Activated CD4-positive, alpha-beta T cell treated with anti-CD3 and anti-CD28 coated beads for 48 hours (primary cell): ENCODE results near the gene RPS27L.

Experiments used
- DNase-seq: peaks from one replicate; pipeline ENCODE4 v3.0.0-alpha.2; 2020

The RPS27L gene

DNA sequence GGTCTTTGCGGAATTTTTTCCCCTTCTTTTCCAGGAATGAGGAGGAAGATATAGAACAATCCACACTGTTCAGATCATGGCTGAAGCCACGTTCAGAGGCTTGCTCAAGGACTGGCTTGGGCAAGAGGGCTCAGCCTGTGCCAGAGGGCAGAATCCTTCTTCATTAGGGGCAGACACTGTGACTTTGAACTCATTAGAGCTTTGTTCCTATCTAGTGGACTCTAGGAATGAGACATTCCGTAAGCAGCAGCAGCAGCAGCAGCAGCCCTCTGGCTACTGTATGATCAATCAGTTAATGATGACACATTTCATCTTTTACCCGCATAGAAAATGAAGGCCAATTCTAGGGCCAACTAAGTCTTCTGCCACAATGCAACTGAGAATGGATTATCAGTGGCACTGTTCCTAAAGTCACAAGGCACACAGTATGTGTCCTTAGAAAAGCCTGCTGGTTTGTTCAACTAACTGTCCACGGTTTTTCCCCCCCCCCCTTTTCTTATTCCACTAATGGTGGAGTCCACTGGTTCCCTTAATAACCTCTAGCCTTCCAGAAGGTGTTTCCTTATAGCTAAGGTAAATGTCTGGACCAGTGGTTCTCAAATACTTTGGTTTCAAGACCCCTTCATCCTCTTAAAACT is 30.4 kb upstream of the RPS27L start:
- no peak for DNase-seq

DNA sequence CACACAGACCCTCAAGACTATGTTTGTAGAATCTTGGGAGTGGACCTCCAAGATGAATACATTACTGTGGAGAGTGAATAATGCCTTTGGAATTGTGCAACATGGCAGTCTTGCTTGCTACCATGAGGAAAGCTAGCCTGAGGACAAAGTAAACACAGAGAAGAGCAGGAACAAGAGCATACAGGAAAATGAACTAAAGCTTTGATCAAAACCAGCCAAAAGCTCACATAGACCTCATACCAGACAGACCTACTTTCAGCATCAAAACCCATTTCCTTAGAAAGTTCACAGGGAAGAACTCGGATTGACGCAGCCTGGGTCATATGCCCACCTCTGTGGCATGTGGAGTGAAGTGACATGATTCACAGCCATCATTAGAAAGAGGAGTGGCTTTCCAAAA is 28.8 kb upstream of the RPS27L start:
- DNase-seq = no peak

DNA sequence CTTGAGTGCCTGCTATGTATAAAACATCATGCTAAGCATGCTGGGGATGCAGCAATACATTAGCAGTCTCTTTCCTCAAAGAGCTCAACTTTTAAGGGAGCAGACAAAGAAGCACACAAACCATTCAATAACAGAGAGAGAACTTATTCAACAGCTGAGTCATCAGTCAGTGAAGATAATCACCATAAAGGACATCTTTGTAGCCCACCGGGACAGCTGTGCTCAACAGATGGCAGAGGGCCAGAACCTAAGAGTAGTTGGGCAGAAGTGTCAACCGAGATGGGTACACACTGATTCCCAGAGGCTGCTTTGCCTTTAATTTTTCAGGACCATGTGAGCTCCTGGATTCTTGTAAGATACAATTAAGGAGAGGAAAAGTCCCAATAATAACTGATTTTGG is 27.9 kb upstream of the RPS27L start:
- no peak for DNase-seq

DNA sequence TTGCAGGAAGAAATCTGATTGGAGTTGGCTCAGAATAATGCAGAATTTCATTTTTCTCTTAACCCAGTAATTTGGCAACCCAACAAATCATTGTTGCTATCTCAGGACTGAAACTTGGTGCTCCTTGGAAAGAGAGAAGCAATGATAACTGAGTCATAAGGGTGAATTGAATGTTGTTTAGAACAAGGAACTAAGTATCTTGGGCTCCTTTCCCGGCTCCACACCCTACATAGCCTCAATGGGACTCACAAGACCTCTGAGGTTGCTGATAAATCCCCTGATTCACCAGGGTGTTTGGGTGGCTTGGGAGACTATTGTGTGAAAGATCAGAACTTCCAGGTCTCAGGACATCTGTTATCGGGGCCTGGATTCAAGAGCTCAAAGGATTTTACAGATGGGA is 24.4 kb upstream of the RPS27L start:
- DNase-seq = no peak

DNA sequence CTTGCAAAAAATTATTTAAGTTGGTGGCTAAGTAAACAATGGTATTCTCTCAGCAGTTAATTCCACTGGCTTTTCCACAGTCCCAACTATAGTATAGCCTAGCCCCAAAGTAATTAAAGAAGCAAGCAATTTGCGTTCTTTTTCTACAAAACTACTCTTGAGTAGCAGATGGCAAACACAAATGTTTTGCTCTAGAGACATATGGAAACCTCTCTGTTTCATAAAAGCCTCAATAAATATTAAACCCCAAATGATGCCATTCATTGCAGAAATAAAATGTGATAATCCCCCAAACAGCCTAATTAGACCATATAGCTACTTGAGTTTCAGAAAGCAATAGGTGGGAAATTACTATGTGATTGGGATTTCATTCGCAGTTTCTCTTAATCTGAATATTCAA is 23.5 kb upstream of the RPS27L start:
- no peak for DNase-seq

DNA sequence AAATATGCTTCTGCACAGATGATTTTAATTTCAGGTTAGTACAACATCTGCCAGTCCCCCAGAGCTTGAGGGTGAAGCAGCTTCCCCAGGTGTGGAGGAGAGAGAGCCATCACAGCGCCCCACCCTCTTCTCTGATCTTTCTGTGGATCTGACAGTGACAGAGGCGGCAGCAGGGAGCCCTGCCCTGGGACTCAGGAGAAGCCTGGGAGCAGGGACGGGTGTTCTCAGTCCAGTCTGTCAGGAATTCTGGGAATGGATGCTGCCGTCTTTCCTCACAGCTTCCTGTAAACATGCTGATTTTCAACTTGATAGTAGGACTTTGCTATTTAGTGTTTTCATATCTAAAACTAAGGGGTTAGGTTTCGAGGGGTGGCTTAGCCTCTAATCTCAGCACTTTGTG is 20.8 kb upstream of the RPS27L start:
- DNase-seq = no peak

DNA sequence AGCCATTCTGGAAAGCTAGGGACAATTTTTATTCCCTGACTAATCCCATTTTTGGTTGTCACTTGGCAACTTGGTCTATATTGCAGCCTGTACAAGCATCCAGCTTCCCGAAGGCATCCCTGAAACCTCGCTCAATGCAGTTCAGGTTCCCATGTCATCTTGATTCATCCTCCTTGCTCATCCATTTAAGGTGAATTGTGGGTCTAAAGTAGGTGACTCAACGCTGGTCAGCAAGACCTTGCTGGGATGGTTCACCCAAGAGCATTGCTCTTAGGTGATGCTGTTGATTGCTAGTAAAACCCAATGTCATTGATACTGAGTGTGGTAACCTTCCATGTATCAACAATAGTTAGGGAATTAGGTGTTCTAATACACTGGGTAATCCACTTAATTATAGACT is 19.0 kb upstream of the RPS27L start:
- DNase-seq = no peak

DNA sequence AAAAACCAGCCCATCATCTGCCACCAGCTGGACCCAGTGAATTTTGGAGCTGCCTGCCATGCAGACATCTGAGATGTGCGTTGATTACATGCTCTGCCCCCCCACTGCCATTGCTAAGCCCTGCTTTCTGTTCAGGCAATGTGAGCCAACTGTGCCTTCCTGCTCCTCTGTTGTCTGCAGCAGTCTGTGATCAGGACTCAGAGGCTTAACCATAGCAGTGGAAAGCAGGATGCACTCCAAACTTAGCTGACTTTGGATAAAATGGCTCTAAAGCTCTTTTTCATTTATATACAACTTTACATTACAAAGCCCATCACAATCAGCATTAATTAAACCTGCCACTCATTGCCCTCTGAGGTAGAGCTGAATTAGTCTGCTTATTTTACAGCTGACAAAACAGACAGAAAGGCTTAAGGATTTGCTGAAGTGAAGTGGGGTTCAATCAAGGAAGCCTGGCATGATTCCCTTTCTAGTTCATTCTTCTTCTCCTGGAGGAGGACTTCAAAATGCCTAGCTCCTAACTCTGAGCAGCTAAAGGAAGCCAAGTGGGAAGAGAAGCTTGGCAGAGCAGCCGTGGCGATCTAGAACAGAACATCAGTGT is 15.7 kb upstream of the RPS27L start:
- DNase-seq = no peak

DNA sequence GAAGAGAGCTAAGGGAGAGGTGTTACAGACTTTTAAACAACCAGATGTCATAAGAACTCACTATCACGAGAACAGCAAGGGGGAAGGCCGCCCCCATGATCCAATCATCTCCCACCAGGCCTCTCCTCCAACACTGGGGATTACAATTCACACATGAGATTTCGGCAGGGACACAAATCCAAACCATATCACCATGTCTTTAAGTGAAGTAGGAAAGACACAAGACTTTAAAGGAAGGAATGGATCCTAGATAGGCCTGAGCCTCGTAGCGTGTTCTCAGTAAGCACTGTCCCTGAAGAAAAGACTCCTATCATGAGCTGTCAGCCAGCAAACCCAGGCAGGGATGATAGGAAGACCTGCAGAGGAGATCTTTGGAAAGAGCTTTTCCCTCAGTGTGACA is 15.1 kb upstream of the RPS27L start:
- DNase-seq = no peak

DNA sequence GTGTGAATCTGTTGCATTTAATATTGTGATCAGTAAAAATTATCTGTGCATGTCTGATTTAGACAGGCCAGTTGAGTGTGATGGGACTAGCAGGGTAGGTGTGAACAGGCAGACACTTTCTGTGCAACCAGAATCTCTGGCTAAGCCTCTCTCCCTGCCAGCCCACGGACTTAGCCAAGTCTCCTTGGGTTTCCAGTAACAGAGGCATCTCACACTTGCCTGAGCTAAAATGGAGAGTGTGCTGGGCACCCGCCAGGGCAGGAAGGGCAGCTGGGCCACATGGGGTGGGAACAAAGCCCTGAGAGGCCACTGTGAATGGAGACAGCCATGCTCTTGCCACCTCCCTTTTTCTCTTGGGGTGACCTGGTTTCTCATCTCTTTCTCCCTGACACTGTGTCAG is 12.5 kb upstream of the RPS27L start:
- no peak for DNase-seq

DNA sequence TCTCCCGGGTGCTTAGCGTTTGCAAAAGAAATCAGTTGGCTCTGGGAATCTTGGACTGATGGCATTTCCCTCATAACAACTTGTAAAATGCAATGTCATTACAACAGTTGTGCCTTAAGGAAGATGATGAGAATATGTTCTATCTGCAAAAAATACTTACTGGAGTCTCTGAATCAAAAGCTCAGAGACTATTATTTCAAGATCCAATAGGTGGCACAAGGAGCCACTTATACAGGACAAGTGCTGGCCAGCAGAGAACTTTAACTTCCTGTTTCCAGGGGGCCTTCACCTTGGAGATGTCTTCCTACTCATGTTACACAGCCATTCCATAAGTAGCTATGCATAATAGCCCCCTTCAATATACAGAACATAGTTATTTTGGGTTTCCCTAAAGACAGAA is 8.9 kb upstream of the RPS27L start:
- no peak for DNase-seq

DNA sequence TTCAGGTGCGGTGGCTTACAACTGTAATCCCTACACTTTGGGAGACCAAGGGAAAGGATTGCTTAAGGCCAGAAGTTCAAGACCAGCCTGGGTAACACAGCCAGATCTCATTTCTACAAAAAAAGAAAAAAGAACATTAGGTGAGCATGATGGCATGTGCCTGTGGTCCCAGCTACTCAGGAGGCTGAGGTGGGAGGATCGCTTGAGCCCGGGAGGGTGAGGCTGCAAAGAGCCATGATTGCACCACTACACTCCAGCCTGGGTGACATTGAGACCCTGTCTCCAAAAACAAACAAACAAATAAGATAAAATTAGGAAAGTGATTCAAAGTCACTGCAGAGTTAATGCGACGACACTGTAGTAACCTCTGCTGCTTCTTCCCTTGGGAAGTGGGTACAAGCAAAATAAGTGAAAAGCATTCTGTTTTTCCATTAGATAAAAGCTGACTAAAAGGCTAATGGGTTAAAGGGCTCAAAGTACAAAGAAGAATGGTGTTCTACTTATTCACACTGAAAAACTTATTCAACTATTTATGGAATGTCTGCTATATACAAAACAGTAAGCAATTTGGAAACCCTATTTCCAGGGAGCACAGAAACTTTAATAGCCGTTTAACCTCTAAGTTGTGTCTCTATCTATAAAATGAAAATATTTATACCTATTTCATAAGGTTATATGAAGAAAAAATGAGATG is 8.0 kb upstream of the RPS27L start:
- DNase-seq = no peak

DNA sequence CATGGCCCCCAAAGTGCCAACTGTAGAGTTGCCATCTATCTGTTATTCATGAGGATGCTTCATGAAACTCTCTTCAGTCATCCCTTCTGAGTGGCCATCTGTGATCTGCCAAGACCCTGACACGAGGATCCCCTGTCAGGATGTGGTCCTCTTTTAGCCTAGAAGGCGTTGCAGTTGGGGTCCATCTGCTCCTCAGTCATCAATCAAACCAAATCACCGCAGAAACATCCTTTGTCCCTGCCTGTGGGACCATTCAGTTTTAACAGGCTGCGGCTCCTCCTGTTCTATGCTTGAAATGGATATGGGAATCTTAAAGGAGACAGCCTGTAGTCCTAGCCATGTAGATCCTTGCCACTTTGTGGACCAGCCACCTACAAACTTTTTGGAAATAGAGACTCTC is 5.9 kb upstream of the RPS27L start:
- no peak for DNase-seq

DNA sequence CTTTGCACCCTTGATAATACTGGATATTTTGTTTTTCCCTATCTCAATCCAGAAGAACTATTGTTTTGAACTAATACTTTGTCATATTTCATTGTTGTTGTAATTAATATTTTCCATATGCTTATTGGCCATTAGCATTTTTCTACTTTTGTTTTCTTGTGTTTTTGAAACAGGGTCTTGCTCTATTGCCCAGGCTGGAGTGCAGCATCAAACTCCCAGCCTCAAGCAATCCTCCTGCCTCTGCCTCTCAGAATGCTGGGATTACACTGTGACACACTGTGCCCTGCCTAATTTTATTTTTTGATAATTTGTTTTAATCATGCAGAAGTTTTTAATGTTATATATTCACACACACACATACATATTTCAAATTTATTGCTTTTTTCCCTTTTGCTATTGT is 3.4 kb upstream of the RPS27L start:
- no peak for DNase-seq

DNA sequence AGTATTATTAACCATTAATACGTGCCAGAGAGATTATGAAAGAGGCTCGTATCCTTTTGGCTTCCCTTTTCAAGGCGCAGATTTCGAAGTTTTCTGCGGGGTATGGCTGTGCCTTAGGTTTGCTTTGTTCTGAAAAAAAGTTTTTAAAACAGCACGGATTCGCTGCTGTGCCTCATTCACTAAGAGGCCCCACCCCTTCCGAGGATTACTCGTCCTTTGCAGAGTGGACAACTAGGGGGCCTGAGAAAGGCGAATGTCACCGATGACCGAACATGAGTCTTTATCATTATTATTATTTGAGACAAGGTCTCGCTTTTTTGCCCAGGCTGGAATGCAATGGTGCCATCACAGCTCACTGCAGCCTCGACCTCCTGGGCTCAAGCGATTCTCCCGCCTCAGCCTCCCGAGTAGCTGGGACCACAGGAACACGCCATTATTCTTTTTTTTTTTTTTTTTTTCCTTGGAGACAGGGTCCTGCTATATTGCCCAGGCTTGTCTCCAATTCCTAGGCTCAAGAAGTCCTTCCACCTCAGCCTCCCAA is 684 bp upstream of the RPS27L start:
- DNase-seq = peak; percentile 42

DNA sequence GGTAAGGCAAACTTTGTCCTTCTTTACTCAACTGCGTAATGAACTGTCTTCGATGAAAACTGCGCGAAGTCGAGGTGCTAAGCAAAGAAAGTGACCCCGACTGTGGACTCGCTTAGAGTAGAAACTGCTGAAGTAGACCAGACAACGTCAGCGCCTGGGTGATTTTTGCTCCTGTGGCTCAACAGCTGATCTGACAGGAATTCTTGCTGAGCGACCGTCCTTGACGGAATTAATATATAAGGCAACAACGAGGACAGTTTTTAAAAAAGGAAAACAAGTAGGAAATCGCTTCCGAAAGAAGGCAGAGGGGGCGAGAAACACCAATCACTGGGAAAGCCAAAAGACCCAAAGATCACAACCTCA is 541 bp downstream of the RPS27L start:
- DNase-seq = peak; percentile 27

DNA sequence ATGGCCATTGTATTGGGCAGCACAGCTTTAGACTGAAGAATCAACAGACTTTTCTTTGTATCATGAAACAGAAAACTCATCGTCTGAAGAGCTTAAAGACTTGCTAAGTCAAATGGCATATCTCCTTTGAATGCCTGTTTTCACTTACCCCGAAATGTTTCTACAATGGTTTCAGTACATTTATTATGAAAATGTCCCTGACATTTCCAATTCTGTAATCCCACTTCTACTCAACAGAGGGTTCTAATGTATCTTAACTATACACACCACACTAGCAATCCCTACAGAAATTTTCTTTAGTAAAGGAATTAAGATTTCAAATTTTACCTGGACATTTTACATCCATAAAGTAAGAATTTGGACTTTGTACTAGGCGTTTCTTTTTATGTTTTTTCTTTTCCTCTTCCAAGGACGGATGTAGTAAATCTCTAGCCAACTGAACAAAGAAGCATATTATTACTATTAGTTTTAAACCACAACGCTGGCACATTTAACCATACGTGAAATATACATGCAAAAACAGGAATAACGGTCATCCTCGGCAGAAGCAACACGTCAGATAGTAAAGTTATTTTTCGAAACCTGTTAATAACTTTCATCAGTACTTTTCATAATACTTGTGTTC is 1.1 kb downstream of the RPS27L start:
- DNase-seq = no peak

DNA sequence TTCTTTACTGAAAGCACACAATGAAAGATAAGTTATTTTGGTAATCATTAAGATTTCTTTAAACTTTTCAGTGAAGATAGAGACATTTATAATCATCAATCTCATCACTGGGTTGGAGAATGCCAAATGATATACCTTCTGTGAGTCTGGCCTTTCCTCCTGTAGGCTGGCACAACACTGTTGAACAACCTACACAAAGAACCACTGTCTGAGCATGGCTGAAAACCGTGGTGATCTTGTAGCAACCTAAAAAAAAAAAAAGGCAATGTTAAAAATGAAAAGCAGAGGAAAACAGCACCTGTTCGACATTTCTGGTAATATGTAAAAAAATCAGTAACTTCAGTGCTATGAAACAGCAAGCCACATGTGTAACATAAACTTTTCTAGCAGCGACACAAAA is 1.8 kb downstream of the RPS27L start:
- DNase-seq = no peak

DNA sequence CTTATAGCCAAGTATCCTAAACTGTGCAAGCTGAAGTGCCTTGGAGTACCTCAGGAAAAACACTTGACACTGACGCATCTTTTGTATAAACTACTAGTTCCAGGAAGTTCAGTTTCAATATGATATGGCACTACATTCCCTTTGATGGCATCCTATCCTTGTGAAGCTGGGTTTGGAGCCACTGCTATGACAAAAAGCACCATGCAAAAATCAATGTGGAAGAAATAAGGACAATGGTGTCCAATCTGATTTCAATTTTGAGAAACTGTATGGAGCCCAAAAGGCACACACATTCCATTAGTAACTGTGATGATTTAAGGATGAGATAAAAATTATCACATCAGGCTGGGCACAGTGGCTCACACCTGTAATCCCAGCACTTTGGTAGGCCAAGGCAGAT is 5.6 kb downstream of the RPS27L start:
- DNase-seq = no peak

DNA sequence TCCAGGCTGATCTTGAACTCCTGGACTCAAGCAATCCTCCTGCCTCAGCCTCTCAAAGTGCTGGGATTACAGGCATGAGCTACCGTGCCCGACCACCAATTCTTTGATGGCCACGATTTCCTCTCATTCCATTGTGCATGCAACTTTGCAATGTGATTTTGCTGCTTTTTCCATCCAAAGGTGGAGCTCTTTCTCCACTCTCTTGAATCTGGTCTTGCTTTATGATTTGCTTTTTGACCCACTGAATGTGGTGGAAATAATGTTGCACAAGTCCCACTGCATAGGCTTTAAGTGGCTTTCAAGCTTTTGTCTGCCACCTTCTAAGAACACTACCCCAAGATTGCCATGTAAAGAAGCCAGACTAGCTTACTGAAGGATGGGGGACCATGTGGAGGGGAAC is 10.6 kb downstream of the RPS27L start:
- DNase-seq = no peak

DNA sequence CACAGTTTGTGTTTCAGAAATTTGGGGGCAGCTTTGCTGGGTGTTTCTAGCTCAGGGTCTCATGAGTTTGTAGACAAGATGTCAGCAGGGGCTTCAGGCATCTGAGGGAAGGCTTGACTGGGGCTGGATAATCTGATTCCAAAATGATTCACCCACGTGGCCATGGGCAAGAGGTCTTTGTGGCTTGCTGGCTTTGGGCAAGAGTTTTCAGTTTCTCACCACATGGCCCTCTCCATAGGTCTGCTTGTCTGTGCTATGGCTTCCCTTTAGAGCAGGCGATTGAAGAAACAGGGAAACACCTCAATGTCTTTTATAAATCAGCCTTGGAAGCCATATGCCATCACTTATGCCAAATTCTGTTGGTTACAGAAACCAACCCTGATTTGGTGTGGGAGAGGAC is 11.9 kb downstream of the RPS27L start:
- no peak for DNase-seq

DNA sequence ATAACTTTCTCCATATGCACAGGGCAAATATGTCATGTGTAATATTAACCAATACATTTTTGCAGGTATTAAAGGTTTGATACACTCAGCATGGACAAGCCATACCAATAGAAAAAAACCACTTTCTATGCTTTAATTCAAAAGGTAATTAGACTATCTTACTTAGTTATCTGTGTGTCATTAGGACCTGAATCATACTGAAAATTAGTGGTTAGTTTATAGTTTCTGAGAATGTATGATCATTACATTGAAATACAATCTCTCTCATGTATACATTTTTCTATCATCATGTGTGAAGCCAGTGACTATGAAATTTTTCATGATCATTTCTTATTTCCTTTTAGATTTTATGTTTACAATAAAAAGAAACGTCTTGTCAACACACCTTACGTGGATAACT is 16.3 kb downstream of the RPS27L start:
- no peak for DNase-seq

DNA sequence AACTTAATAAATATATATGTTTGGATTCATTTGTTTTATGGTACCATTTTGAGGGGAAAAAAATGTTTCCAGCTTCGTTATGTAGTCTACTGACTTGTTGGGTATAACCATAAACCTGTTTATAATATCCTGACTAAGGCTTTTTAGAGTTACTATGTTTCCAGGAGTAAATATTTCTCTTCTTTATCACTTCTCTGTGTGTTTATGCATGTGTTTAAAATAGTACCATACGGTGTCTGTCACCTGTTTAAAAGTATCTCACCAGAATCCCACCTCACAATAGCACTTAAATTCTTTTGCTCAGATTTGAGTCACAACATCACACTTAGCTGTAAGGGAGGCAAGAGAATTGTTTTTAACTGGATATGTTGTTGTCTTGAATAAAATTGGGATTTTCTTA is 20.5 kb downstream of the RPS27L start:
- no peak for DNase-seq

DNA sequence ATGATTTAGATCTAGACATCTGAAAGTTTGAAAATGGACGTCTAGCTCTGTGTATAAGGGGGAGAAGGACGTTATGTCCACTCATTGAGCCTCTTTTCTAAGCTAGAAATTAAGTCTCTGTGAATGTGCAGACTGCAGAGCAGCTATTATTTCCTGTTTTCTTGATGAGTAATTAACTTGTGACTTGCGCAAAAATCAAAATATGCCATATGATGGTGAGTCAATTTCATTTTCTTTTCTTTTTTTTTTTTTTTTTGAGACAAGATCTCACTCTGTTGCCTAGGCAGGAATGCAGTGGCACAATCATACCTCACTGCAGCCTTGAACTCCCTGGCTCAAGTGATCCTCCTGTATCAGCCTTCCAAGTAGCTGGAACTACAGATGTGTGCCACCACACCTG is 21.5 kb downstream of the RPS27L start:
- no peak for DNase-seq
